MM.1S (cell line): ENCODE results near the gene APPBP2.
A peak's percentile ranks its signal among the peaks of the same experiment; 100 is the strongest.

Experiments
- DNase-seq: peaks from one replicate; pipeline ENCODE4 v3.0.0-alpha.2; 2015
- H2AFZ ChIP-seq: fragments of 300-600 bp; sonication (generic); 2 replicates; pipeline ENCODE4 v1.6.0; 2016; ENCODE audit warnings: antibody characterized with exemption, low read length
- H3F3A ChIP-seq: fragments of 300-600 bp; sonication (generic); 2 replicates; pipeline ENCODE4 v1.6.1; 2016; ENCODE audit warnings: mild to moderate bottlenecking, antibody characterized with exemption, low read length, moderate library complexity, mixed read lengths; ENCODE audit not compliant: insufficient read depth
- H3K27ac ChIP-seq: fragments of 300-600 bp; sonication (generic); 2 replicates; pipeline ENCODE4 v1.5.1; 2016; ENCODE audit warnings: mild to moderate bottlenecking, low read length
- H3K27me3 ChIP-seq: fragments of 300-600 bp; sonication (generic); replicated peaks from 2 replicates; pipeline ENCODE4 v1.6.0; 2016; ENCODE audit warnings: low read length; ENCODE audit not compliant: insufficient read depth
- H3K36me3 ChIP-seq: fragments of 300-600 bp; sonication (generic); replicated peaks from 2 replicates; pipeline ENCODE4 v1.6.1; 2016; ENCODE audit warnings: mild to moderate bottlenecking, low read length, mixed read lengths; ENCODE audit not compliant: insufficient read depth
- H3K4me1 ChIP-seq: fragments of 300-600 bp; sonication (generic); 2 replicates; pipeline ENCODE4 v1.6.1; 2016; ENCODE audit warnings: low read length, mixed read lengths
- H3K4me2 ChIP-seq: fragments of 300-600 bp; sonication (generic); 2 replicates; pipeline ENCODE4 v1.6.0; 2016; ENCODE audit warnings: low read depth, low read length
- H3K4me3 ChIP-seq: fragments of 300-600 bp; sonication (generic); 2 replicates; pipeline ENCODE4 v1.5.1; 2016; ENCODE audit warnings: low read length, mixed read lengths
- H3K79me2 ChIP-seq: fragments of 300-600 bp; sonication (generic); 2 replicates; pipeline ENCODE4 v1.6.1; 2016; ENCODE audit warnings: mixed run types, low read length, mixed read lengths
- H3K9ac ChIP-seq: fragments of 300-600 bp; sonication (generic); 2 replicates; pipeline ENCODE4 v1.6.1; 2016; ENCODE audit warnings: low read length, mixed read lengths
- H3K9me2 ChIP-seq: fragments of 300-600 bp; sonication (generic); replicated peaks from 2 replicates; pipeline ENCODE4 v1.6.1; 2016; ENCODE audit warnings: mild to moderate bottlenecking, low read length, mixed read lengths; ENCODE audit not compliant: insufficient read depth
- H3K9me3 ChIP-seq: fragments of 300-600 bp; sonication (generic); replicated peaks from 2 replicates; pipeline ENCODE4 v1.6.1; 2016; ENCODE audit warnings: mild to moderate bottlenecking, low read length, mixed read lengths; ENCODE audit not compliant: insufficient read depth
- H4K20me1 ChIP-seq: fragments of 300-600 bp; sonication (generic); 2 replicates; pipeline ENCODE4 v1.6.1; 2016; ENCODE audit warnings: mild to moderate bottlenecking, low read length, moderate library complexity, mixed read lengths; ENCODE audit not compliant: insufficient read depth
- EZH2 ChIP-seq: fragments of 300-600 bp; sonication (generic); optimal IDR thresholded peaks from 2 replicates; pipeline ENCODE3; 2017; ENCODE audit warnings: low read depth, mild to moderate bottlenecking, antibody characterized with exemption, low read length, mixed read lengths
- EZH2phosphoT487 ChIP-seq: fragments of 300-600 bp; sonication (generic); IDR thresholded peaks from 2 replicates; pipeline ENCODE4 v1.6.1; 2018; ENCODE audit warnings: antibody characterized with exemption, low read length
- TF ChIP-seq, protein P1 (sequence below): fragments of 300-600 bp; sonication (generic); IDR thresholded peaks from 2 replicates; pipeline ENCODE4 v1.5.1; 2016; ENCODE audit warnings: antibody characterized with exemption, low read length, mixed read lengths

The APPBP2 gene, protein sequence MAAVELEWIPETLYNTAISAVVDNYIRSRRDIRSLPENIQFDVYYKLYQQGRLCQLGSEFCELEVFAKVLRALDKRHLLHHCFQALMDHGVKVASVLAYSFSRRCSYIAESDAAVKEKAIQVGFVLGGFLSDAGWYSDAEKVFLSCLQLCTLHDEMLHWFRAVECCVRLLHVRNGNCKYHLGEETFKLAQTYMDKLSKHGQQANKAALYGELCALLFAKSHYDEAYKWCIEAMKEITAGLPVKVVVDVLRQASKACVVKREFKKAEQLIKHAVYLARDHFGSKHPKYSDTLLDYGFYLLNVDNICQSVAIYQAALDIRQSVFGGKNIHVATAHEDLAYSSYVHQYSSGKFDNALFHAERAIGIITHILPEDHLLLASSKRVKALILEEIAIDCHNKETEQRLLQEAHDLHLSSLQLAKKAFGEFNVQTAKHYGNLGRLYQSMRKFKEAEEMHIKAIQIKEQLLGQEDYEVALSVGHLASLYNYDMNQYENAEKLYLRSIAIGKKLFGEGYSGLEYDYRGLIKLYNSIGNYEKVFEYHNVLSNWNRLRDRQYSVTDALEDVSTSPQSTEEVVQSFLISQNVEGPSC

DNA sequence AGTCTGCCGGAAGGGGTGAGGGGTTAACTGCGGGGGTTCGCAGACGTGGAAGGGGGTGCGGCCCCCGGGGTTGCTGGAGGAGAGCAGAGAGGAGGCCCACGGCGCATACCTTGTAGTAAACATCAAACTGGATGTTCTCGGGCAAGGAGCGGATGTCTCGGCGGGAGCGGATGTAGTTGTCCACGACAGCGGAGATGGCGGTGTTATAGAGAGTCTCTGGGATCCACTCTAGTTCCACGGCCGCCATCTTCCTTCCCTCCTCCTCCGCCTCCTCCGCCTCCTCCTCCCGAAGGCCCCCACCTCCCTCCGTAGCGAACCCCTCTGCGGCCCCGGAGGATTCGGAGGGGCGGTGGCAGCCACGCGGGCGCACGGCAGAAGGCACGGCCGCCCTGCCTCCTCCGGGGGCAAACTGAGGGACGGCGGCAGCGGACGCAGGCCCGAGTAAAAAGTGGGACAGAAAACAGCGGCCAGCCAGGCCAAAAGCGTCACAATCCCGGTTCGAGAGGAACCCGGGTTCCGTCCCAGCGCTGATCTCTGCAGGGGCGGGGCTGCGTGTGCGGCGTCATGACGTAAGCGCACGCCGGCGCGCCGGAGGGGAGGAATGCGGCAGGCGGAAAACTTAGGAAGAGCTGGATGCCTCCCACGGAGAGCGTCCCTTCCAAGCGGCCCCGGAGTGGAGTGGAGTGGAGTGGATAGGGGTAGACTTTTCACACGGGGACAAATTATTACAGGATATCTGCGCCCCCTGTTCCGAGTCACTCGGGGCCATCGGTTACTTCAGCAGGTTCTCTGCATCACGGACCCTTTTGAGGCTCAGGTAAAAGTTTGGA is at the start of gene APPBP2:
APPBP2 (minus strand) TSS at position 558 of the 830 bp plus-strand sequence; CDS start at position 247, 311 bp downstream.
- Histone ChIP-seq H3K9me3 (no peaks in the 10 kb centered on the region), H3K79me2 (peaks cover 60% of the 10 kb centered on the region), H3K9me2 (no peaks in the 10 kb centered on the region), H3F3A (no peaks in the 10 kb centered on the region), H3K4me2 (peak within 1 kb of the TSS; percentile 77), H3K4me1 (peaks cover 7% of the 10 kb centered on the region; the same call in 1 of the 2 replicates), H2AFZ (peak within 1 kb of the TSS; percentile 97), H3K4me3 (peak within 1 kb of the TSS; percentile 96), H3K27me3 (no peaks in the 10 kb centered on the region), H4K20me1 (no peaks in the 10 kb centered on the region), H3K9ac (peak within 1 kb of the TSS; percentile 93), H3K36me3 (peaks cover 2% of the 10 kb centered on the region; the same call in 1 of the 2 replicates), H3K27ac (peak within 1 kb of the TSS; percentile 84)
- no peak for TF ChIP-seq EZH2
- TF ChIP-seq, protein P1, sequence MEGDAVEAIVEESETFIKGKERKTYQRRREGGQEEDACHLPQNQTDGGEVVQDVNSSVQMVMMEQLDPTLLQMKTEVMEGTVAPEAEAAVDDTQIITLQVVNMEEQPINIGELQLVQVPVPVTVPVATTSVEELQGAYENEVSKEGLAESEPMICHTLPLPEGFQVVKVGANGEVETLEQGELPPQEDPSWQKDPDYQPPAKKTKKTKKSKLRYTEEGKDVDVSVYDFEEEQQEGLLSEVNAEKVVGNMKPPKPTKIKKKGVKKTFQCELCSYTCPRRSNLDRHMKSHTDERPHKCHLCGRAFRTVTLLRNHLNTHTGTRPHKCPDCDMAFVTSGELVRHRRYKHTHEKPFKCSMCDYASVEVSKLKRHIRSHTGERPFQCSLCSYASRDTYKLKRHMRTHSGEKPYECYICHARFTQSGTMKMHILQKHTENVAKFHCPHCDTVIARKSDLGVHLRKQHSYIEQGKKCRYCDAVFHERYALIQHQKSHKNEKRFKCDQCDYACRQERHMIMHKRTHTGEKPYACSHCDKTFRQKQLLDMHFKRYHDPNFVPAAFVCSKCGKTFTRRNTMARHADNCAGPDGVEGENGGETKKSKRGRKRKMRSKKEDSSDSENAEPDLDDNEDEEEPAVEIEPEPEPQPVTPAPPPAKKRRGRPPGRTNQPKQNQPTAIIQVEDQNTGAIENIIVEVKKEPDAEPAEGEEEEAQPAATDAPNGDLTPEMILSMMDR: no peak
- no peak for TF ChIP-seq EZH2phosphoT487
- peak; percentile 74 for DNase-seq

DNA sequence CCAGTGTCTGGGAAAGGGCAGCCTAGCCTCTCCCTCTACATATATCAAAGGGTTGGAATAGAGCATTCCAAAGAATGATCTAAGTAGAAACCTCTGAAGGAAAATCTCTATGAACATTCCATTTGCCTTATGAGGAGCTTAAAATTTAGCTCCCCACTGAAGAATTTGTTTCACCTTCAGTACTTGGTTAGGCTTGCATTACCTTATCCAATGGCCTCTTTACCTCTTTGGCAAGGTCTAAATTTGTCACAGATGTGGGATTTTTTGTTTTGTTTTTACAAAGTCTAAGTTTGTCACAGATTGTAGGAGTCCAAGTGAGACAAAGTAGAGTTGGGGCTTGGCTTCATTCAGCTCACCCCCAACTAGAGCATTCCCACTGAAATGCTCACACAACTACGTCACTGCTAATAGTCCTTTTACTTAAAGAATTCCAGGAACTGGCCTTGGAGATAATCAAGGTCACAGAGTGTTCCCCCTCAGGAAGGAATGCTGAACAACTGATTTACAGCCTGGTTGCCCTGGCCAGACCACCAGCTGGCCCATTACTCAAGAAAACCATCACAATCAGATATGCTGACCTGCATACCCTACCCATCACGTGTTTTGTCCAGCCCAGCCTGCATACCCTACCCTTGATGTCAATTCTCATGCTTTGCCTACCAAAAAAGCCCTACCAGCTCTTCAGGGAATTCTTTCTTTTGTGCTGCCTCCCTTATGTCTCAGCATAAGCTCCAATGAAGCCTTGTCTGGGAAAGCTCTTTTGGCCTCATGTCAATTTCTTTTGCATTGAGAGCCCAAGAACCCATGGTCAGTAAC is 47.4 kb upstream of the APPBP2 start:
- Histone ChIP-seq H3K4me1 (0 out of 2 replicates have a peak, but pooled peaks cover 4% of the 10 kb centered on the region), H3K27me3 (no peaks in the 10 kb centered on the region)

DNA sequence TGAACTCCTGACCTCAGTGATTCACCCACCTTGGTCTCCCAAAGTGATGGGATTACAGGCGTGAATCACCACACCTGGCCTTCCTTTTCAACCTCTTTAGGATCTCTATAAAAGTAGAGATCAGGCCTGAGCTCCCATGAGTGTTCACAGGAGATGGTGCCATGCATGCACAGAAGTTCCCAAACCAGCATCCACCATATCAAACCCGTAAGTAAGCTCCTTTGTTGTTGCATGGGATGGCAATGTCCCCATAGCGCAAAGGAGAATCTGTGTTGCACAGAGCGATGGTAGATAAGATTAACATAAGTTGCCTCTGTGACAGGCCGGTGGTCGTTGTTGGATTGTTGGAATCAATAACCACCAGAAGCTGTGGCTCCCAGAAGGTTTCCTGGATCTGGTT is 39.2 kb upstream of the APPBP2 start:
- H3K9me3 ChIP-seq: no peaks in the 10 kb centered on the region
- no peak overlapping the region for H3K4me2 ChIP-seq
- TF ChIP-seq EZH2 (no peak), EZH2phosphoT487 (no peak)
- TF ChIP-seq, protein P1: no peak
- H3K9ac ChIP-seq: no peak overlapping the region
- H3F3A ChIP-seq: no peaks in the 10 kb centered on the region
- no peak overlapping the region for H3K4me3 ChIP-seq
- no peaks in the 10 kb centered on the region for H3K4me1 ChIP-seq
- no peaks in the 10 kb centered on the region for H3K36me3 ChIP-seq
- no peaks in the 10 kb centered on the region for H3K27me3 ChIP-seq
- H2AFZ ChIP-seq: no peak overlapping the region
- H3K9me2 ChIP-seq: no peaks in the 10 kb centered on the region
- no peak for DNase-seq
- no peaks in the 10 kb centered on the region for H4K20me1 ChIP-seq
- no peak overlapping the region for H3K27ac ChIP-seq
- H3K79me2 ChIP-seq: no peaks in the 10 kb centered on the region

More for the DNA sequence above, 47.4 kb upstream of the APPBP2 start:
- no peaks in the 10 kb centered on the region for H3K9me2 ChIP-seq
- H3K27ac ChIP-seq: no peak overlapping the region
- H3K79me2 ChIP-seq: no peaks in the 10 kb centered on the region
- H3K4me2 ChIP-seq: no peak overlapping the region
- no peaks in the 10 kb centered on the region for H3K36me3 ChIP-seq
- H4K20me1 ChIP-seq: no peaks in the 10 kb centered on the region
- H3F3A ChIP-seq: no peaks in the 10 kb centered on the region
- no peak overlapping the region for H3K9ac ChIP-seq
- no peak for TF ChIP-seq EZH2
- TF ChIP-seq, protein P1: no peak
- no peak for TF ChIP-seq EZH2phosphoT487
- no peak overlapping the region for H2AFZ ChIP-seq
- no peak for DNase-seq
- no peak overlapping the region for H3K4me3 ChIP-seq
- no peaks in the 10 kb centered on the region for H3K9me3 ChIP-seq
